Measurements from ENCODE around the gene KLF4. TPM values are rescaled to one million over a fixed set of nuclear protein-coding genes. Genes with fewer than 3 reads are reported as not detected.

KLF4 gene
- total RNA-seq, 1 donor from 2014 or later = 2.3 TPM

GRCh38 chr9:107484117-107484723 lies 5.3 kb downstream of the KLF4 start:
- DNase-seq (ENCODE audit: low spot score) = no peak
- no peak overlapping the region for H3K4me3 Mint-ChIP-seq
- H3K36me3 Mint-ChIP-seq (ENCODE audit: low read depth) = no peaks in the 10 kb centered on the region
- intact Hi-C loops (cut with micrococcal nuclease) = no loop called here
- no peak overlapping the region for H3K27ac Mint-ChIP-seq
- no peaks in the 10 kb centered on the region for H3K4me1 Mint-ChIP-seq (ENCODE audit: low read depth)
- H3K9me3 Mint-ChIP-seq = no peaks in the 10 kb centered on the region
- peaks cover 39% of the 10 kb centered on the region for H3K27me3 Mint-ChIP-seq (ENCODE audit: insufficient read depth)

GRCh38 chr9:107483666-107484065 lies 5.9 kb downstream of the KLF4 start:
- no peaks in the 10 kb centered on the region for H3K36me3 Mint-ChIP-seq (ENCODE audit: low read depth)
- H3K9me3 Mint-ChIP-seq = no peaks in the 10 kb centered on the region
- no peak for DNase-seq (ENCODE audit: low spot score)
- no peak overlapping the region for H3K4me3 Mint-ChIP-seq
- intact Hi-C loops (cut with micrococcal nuclease) = no loop called here
- no peaks in the 10 kb centered on the region for H3K4me1 Mint-ChIP-seq (ENCODE audit: low read depth)
- H3K27me3 Mint-ChIP-seq (ENCODE audit: insufficient read depth) = peaks cover 35% of the 10 kb centered on the region
- H3K27ac Mint-ChIP-seq = no peak overlapping the region

DNA sequence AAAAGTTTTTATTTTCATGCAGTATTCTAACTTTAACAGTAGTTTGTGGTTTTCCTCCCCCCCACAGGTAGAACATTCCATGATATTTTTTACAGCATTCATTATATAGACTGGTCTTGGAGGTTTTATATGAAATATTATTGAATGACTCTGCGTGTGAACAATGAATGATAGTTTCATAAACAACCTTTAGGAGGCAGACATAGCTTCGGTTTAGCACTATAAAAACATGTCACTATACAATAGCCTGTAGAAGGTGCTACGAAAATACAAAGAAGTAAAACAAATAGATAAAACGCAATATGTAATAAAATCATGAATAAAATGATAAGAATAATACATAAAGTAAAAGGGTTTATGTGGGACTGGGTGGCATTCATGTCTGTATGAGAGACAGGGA lies 8.5 kb downstream of the KLF4 start:
- Mint-ChIP-seq H3K27ac (no peak overlapping the region), H3K9me3 (no peaks in the 10 kb centered on the region), H3K36me3 (ENCODE audit: low read depth) (no peaks in the 10 kb centered on the region), H3K4me1 (ENCODE audit: low read depth) (no peaks in the 10 kb centered on the region), H3K4me3 (no peak overlapping the region), H3K27me3 (ENCODE audit: insufficient read depth) (peaks cover 15% of the 10 kb centered on the region)
- DNase-seq (ENCODE audit: low spot score) = no peak
- intact Hi-C loops (cut with micrococcal nuclease) = no loop called here

DNA sequence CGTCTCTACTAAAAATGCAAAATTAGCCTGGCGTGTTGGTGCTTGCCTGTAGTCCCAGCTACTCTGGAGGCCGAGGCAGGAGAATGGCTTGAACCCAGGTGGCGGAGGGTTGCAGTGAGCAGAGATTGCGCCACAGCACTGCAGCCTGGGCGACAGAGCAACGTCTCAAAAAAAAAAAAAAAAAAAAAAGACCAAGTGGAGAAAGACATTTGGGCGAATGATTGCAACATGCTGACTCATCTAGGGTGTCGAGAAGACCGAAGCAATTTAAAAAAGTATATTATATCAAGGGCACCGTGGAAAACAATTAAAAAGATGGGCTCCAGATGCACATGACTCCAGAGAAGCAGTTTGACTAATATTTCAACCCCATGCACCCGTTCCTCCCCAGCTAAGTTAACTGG lies 9.2 kb downstream of the KLF4 start:
- no peak overlapping the region for H3K27ac Mint-ChIP-seq
- peaks cover 10% of the 10 kb centered on the region for H3K27me3 Mint-ChIP-seq (ENCODE audit: insufficient read depth)
- intact Hi-C loops (cut with micrococcal nuclease) = no loop called here
- no peak overlapping the region for H3K4me3 Mint-ChIP-seq
- H3K4me1 Mint-ChIP-seq (ENCODE audit: low read depth) = no peaks in the 10 kb centered on the region
- no peaks in the 10 kb centered on the region for H3K9me3 Mint-ChIP-seq
- no peaks in the 10 kb centered on the region for H3K36me3 Mint-ChIP-seq (ENCODE audit: low read depth)
- no peak for DNase-seq (ENCODE audit: low spot score)

- intact Hi-C loops (cut with micrococcal nuclease) = no loop called here
- no peak overlapping the region for H3K4me3 Mint-ChIP-seq
- DNase-seq (ENCODE audit: low spot score) = no peak
- H3K4me1 Mint-ChIP-seq (ENCODE audit: low read depth) = no peaks in the 10 kb centered on the region
- peaks cover 7% of the 10 kb centered on the region for H3K27me3 Mint-ChIP-seq (ENCODE audit: insufficient read depth)
- H3K36me3 Mint-ChIP-seq (ENCODE audit: low read depth) = no peaks in the 10 kb centered on the region
- no peaks in the 10 kb centered on the region for H3K9me3 Mint-ChIP-seq
- no peak overlapping the region for H3K27ac Mint-ChIP-seq
Measured at GRCh38 chr9:107478805-107479204, 10.8 kb downstream of the KLF4 start.

- Mint-ChIP-seq H3K4me1 (ENCODE audit: low read depth) (no peaks in the 10 kb centered on the region), H3K27me3 (ENCODE audit: insufficient read depth) (no peaks in the 10 kb centered on the region), H3K9me3 (no peaks in the 10 kb centered on the region), H3K36me3 (ENCODE audit: low read depth) (no peaks in the 10 kb centered on the region), H3K27ac (no peak overlapping the region), H3K4me3 (no peak overlapping the region)
- DNase-seq (ENCODE audit: low spot score) = no peak
- intact Hi-C loops (cut with micrococcal nuclease) = no loop called here
Measured at GRCh38 chr9:107474124-107474523, 15.4 kb downstream of the KLF4 start.

GRCh38 chr9:107472581-107473340 lies 16.8 kb downstream of the KLF4 start:
- H3K9me3 Mint-ChIP-seq = no peaks in the 10 kb centered on the region

DNA sequence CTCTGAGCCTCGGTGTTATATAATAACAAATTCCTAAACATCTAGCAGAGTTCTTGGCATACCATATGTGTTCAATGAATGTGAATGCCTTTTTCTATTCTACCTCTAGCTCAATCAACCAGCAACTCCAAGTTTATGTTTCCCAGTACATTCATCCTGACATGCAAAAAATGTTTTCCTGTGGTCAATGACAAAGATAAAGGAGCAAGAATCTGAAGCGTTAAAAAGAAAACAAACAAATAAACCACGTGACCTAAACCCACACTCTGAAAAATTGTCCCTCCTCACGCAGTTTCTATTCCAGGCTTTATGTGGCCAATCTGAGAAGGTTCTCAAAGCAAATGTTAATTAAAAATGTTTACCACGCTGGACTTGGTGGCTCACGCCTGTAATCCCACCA lies 18.0 kb downstream of the KLF4 start:
- intact Hi-C loops (cut with micrococcal nuclease) = no loop called here
- Mint-ChIP-seq H3K36me3 (ENCODE audit: low read depth) (no peaks in the 10 kb centered on the region), H3K27me3 (ENCODE audit: insufficient read depth) (peaks cover 9% of the 10 kb centered on the region), H3K4me3 (no peak overlapping the region), H3K27ac (no peak overlapping the region), H3K4me1 (ENCODE audit: low read depth) (no peaks in the 10 kb centered on the region), H3K9me3 (no peaks in the 10 kb centered on the region)
- DNase-seq (ENCODE audit: low spot score) = no peak

More at GRCh38 chr9:107472581-107473340, 16.8 kb downstream of the KLF4 start:
- H3K36me3 Mint-ChIP-seq (ENCODE audit: low read depth) = no peaks in the 10 kb centered on the region
- intact Hi-C loops (cut with micrococcal nuclease) = no loop called here
- H3K27me3 Mint-ChIP-seq (ENCODE audit: insufficient read depth) = no peaks in the 10 kb centered on the region
- H3K4me1 Mint-ChIP-seq (ENCODE audit: low read depth) = no peaks in the 10 kb centered on the region
- H3K27ac Mint-ChIP-seq = no peak overlapping the region
- no peak overlapping the region for H3K4me3 Mint-ChIP-seq
- no peak for DNase-seq (ENCODE audit: low spot score)

DNA sequence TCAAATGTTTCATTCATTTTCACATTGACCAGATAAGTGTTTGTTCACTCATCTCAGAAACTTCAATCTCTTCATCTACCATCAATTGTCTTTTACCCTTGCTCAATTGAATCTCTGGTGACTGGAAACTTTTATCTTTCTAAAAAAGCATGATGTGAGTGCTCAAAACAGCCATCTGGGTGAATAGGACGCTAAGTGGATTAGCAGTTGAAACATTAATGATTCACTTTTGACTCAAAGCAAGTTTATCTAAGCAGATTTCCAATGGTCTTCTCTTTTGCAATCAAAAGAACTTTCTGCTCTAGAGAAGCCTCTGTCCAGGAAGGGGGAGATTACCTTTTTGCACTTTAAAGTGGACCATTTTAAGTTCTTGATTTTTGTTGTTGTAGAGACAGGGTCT lies 22.2 kb downstream of the KLF4 start:
- Mint-ChIP-seq H3K27ac (no peak overlapping the region), H3K9me3 (no peaks in the 10 kb centered on the region), H3K27me3 (ENCODE audit: insufficient read depth) (peaks cover 25% of the 10 kb centered on the region), H3K4me1 (ENCODE audit: low read depth) (no peaks in the 10 kb centered on the region), H3K4me3 (no peak overlapping the region), H3K36me3 (ENCODE audit: low read depth) (no peaks in the 10 kb centered on the region)
- DNase-seq (ENCODE audit: low spot score) = no peak
- intact Hi-C loops (cut with micrococcal nuclease) = loop anchor here (5.0 kb wide), 1 partner anchor 1100 kb away; no protein-coding TSS in a partner anchor

DNA sequence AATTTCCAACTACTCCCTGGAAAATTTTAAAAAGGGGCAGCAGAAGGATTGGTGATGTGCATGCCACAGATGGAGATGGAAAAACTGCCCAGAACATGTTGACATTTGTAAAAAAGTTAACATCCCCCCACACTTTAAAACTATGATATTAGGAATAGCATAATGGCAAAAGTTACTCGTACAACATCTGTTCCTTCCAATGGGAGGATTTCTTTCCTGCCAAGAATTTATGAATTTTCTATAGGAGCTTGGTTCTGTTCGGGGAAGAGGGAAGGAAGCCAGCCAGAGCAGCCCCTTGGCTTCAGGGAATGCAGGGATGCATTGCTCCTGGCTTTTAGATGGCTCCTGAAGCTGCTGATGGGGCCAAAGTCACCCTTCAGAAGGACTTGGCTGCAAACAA lies 22.7 kb downstream of the KLF4 start:
- Mint-ChIP-seq H3K27me3 (ENCODE audit: insufficient read depth) (peaks cover 28% of the 10 kb centered on the region), H3K4me1 (ENCODE audit: low read depth) (no peaks in the 10 kb centered on the region), H3K9me3 (no peaks in the 10 kb centered on the region)

DNA sequence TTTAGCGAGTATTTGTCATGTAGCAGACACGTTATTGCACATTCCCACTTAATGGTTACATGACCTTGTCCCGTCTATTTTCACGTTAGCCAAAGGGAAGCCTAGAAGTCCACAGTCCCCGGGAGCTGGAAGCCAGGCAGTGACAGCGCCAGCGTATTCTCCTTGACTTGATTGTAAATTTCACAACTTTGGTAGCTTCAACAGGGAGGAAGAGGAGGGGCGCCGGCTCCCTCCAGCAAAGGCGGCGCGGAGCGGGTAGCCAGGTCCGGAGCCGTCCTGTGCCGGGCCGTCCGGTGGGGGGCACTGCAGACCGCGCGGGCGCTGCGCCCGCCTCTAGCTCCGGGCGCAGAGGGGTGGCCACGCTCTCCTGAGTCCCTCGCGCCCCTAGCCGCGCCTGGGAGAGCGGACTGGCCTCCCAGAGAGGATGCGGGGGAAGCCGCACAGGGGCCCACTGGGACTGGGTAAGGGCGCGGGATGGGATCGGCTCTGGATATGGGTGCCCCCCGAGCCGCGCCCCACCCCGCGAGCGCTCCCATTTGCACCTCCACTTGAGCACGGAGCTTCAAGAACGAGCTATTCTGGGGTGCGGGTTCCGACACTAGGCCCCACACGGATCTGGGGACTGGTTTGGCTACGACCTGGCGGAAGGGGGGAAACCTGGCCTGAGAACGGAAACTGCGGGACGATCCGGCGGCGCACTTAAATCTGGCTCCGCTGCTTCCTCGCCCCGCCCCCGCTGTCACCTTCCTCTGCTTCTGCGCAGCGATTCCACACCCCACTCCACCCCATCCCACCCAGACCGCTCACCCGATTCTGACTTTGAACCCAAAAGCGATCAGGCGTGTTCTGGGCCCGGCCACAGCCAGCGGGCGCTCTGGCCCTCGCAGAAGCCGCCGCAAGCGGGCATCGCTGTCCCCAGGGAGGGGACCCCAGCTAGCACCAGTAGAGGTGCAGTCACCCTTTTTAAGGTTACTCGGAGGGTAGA lies 23.8 kb downstream of the KLF4 start:
- intact Hi-C loops (cut with micrococcal nuclease) = loop anchor here (5.0 kb wide), 1 partner anchor 1102 kb away; no protein-coding TSS in a partner anchor
- Mint-ChIP-seq H3K27me3 (ENCODE audit: insufficient read depth) (peaks cover 28% of the 10 kb centered on the region), H3K27ac (no peak overlapping the region), H3K4me1 (ENCODE audit: low read depth) (no peaks in the 10 kb centered on the region), H3K36me3 (ENCODE audit: low read depth) (no peaks in the 10 kb centered on the region), H3K4me3 (no peak overlapping the region), H3K9me3 (no peaks in the 10 kb centered on the region)
- no peak for DNase-seq (ENCODE audit: low spot score)

More for the DNA sequence above, 22.7 kb downstream of the KLF4 start:
- intact Hi-C loops (cut with micrococcal nuclease) = loop anchor here (5.0 kb wide), 1 partner anchor 1100 kb away; no protein-coding TSS in a partner anchor
- Mint-ChIP-seq H3K4me3 (no peak overlapping the region), H3K27ac (no peak overlapping the region), H3K36me3 (ENCODE audit: low read depth) (no peaks in the 10 kb centered on the region)
- no peak for DNase-seq (ENCODE audit: low spot score)

DNA sequence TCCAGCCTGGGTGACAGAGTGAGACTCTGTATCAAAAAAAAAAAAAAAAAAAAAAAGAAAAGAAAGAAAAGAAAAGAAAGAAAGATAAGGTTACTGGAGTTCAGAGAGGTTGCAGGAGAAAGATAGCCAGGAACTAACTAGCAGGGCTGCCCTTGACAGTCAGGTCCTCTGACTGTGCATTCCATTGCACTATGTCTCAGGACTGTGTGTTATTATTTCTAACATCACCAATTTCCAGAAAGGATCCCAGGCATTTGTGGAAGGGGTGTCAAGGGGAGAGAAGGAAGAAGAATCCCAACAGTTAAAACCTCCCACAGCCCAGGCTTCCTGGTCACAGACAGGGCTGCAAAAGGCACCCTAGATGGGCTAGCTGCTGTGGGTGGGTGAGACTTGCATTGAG lies 25.1 kb downstream of the KLF4 start:
- Mint-ChIP-seq H3K4me1 (ENCODE audit: low read depth) (no peaks in the 10 kb centered on the region), H3K4me3 (no peak overlapping the region), H3K9me3 (no peaks in the 10 kb centered on the region), H3K27me3 (ENCODE audit: insufficient read depth) (peaks cover 28% of the 10 kb centered on the region), H3K36me3 (ENCODE audit: low read depth) (no peaks in the 10 kb centered on the region), H3K27ac (no peak overlapping the region)
- intact Hi-C loops (cut with micrococcal nuclease) = no loop called here
- DNase-seq (ENCODE audit: low spot score) = no peak

GRCh38 chr9:107462691-107463090 lies 26.9 kb downstream of the KLF4 start:
- H3K27me3 Mint-ChIP-seq (ENCODE audit: insufficient read depth) = peaks cover 28% of the 10 kb centered on the region
- no peaks in the 10 kb centered on the region for H3K36me3 Mint-ChIP-seq (ENCODE audit: low read depth)
- no peak overlapping the region for H3K4me3 Mint-ChIP-seq
- no peak for DNase-seq (ENCODE audit: low spot score)
- no peaks in the 10 kb centered on the region for H3K9me3 Mint-ChIP-seq
- H3K4me1 Mint-ChIP-seq (ENCODE audit: low read depth) = no peaks in the 10 kb centered on the region
- intact Hi-C loops (cut with micrococcal nuclease) = no loop called here
- no peak overlapping the region for H3K27ac Mint-ChIP-seq

All from activated T-helper 1 cell treated with anti-CD3 and anti-CD28 coated beads, Interleukin-12 subunit alpha, Interleukin-12 subunit beta, Interleukin-2, Interleukin-4 antibody, amounts not matched to agents 30 ng/mL and 10 ng/mL and 1 ng/mL, durations not matched to agents 14 hours and 24 hours and 36 hours (primary cell).